Esophagus squamous epithelium (tissue), 4 donors: ENCODE measurements around the gene DHX57.

Source experiments
- CTCF ChIP-seq, 6 experiments: fragments of 450-650 bp in 4 of 6; fragments of 200-600 bp in 2 of 6; sonication (generic) in 2 of 6; IDR thresholded peaks; one replicate each; pipeline ENCODE4 v1.5.1; 2016 to 2019; ENCODE audit warnings: antibody characterized with exemption in 6 of 6, mild to moderate bottlenecking in 4 of 6, moderate library complexity in 4 of 6
- POLR2A ChIP-seq, 4 donors: fragments of 450-650 bp; IDR thresholded peaks; one replicate each; pipeline ENCODE4 v1.6.1; 2017; ENCODE audit warnings: antibody characterized with exemption in 4 of 4, mild to moderate bottlenecking in 4 of 4, moderate library complexity in 3 of 4

DNA sequence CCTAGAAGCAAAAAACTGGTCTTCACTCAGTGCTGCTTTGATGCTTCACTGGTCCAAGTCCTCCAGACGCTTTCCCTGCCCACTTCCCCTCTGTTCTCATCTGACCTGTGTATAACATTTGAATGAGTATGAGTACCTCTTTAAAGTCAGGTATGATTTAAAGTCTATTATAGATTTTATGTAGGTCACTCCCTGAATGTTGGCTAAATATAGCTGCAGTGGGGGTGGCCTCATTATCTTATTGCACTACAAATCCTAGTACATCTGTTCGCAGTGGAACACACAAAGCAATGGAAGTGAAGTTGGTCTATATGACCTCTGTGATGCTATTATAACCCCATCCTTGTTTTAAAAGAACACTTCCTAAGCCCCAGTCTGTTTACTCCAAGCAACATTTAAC lies 47.2 kb upstream of the DHX57 start:
- no peak for TF ChIP-seq CTCF (IDR thresholded peaks at IDR 0.05)
- TF ChIP-seq POLR2A (IDR thresholded peaks at IDR 0.05), result no peak
